ENCODE results near the gene KCNQ4. TPM values are rescaled to one million over a fixed set of nuclear protein-coding genes. Genes with fewer than 3 reads are reported as not detected.

The KCNQ4 gene
- total and polyA plus RNA-seq, 2 experiments from 2014 or later, result 1.3 to 3.0 TPM

DNA sequence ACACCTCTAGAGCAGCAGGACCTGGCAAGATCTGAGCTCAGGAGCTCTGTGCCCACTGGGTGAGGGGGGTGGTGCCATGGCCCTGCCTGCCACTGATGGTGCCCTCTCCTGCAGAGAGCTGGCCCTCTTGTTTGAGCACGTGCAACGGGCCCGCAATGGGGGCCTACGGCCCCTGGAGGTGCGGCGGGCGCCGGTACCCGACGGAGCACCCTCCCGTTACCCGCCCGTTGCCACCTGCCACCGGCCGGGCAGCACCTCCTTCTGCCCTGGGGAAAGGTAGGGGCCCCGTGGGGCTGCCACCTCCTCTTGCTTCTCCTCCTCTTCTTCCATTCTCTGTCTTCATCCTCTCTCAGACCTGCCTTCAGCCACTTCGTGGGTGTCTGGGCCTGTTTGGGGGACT is 40.4 kb downstream of the KCNQ4 start:
- no peak overlapping the region for H3K27ac ChIP-seq (ENCODE audit: low read depth)
- no peak overlapping the region for H3K4me3 Mint-ChIP-seq
- H3K9me2 ChIP-seq (ENCODE audit: insufficient read depth), result no peaks in the 10 kb centered on the region
- no peak for ATAC-seq
- no peak overlapping the region; the same call in 1 of the 2 replicates for H3K27ac Mint-ChIP-seq
- no peaks in the 10 kb centered on the region for H3K79me2 ChIP-seq (replicated peaks; ENCODE audit: insufficient read depth)
- no peak overlapping the region for H3K4me3 ChIP-seq
- H2AFZ ChIP-seq, result no peak overlapping the region
- no peaks in the 10 kb centered on the region for H3K36me3 ChIP-seq (ENCODE audit: insufficient read depth)
- no peaks in the 10 kb centered on the region; the same call in 2 of the 3 replicates for H3K9me3 Mint-ChIP-seq
- no peak for DNase-seq (ENCODE audit: low spot score)
- no peak for TF ChIP-seq JUNB (IDR thresholded peaks at IDR 0.05; ENCODE audit: unreplicated experiment)
- TF ChIP-seq, protein P1, sequence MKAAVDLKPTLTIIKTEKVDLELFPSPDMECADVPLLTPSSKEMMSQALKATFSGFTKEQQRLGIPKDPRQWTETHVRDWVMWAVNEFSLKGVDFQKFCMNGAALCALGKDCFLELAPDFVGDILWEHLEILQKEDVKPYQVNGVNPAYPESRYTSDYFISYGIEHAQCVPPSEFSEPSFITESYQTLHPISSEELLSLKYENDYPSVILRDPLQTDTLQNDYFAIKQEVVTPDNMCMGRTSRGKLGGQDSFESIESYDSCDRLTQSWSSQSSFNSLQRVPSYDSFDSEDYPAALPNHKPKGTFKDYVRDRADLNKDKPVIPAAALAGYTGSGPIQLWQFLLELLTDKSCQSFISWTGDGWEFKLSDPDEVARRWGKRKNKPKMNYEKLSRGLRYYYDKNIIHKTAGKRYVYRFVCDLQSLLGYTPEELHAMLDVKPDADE (IDR thresholded peaks at IDR 0.05), result no peak
- TF ChIP-seq CREB1 (CRISPR knock-in tag; IDR thresholded peaks at IDR 0.05; ENCODE audit: low read depth), result no peak
- TF ChIP-seq EZH2phosphoT487 (IDR thresholded peaks at IDR 0.05; ENCODE audit: unreplicated experiment), result no peak
- TF ChIP-seq, protein P2, sequence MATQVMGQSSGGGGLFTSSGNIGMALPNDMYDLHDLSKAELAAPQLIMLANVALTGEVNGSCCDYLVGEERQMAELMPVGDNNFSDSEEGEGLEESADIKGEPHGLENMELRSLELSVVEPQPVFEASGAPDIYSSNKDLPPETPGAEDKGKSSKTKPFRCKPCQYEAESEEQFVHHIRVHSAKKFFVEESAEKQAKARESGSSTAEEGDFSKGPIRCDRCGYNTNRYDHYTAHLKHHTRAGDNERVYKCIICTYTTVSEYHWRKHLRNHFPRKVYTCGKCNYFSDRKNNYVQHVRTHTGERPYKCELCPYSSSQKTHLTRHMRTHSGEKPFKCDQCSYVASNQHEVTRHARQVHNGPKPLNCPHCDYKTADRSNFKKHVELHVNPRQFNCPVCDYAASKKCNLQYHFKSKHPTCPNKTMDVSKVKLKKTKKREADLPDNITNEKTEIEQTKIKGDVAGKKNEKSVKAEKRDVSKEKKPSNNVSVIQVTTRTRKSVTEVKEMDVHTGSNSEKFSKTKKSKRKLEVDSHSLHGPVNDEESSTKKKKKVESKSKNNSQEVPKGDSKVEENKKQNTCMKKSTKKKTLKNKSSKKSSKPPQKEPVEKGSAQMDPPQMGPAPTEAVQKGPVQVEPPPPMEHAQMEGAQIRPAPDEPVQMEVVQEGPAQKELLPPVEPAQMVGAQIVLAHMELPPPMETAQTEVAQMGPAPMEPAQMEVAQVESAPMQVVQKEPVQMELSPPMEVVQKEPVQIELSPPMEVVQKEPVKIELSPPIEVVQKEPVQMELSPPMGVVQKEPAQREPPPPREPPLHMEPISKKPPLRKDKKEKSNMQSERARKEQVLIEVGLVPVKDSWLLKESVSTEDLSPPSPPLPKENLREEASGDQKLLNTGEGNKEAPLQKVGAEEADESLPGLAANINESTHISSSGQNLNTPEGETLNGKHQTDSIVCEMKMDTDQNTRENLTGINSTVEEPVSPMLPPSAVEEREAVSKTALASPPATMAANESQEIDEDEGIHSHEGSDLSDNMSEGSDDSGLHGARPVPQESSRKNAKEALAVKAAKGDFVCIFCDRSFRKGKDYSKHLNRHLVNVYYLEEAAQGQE (IDR thresholded peaks at IDR 0.05; ENCODE audit: unreplicated experiment), result no peak
- TF ChIP-seq STAT1 (IDR thresholded peaks at IDR 0.05; ENCODE audit: unreplicated experiment), result no peak
- no peak for TF ChIP-seq POLR2AphosphoS5 (IDR thresholded peaks at IDR 0.05; ENCODE audit: low read depth)
- TF ChIP-seq, protein P3, sequence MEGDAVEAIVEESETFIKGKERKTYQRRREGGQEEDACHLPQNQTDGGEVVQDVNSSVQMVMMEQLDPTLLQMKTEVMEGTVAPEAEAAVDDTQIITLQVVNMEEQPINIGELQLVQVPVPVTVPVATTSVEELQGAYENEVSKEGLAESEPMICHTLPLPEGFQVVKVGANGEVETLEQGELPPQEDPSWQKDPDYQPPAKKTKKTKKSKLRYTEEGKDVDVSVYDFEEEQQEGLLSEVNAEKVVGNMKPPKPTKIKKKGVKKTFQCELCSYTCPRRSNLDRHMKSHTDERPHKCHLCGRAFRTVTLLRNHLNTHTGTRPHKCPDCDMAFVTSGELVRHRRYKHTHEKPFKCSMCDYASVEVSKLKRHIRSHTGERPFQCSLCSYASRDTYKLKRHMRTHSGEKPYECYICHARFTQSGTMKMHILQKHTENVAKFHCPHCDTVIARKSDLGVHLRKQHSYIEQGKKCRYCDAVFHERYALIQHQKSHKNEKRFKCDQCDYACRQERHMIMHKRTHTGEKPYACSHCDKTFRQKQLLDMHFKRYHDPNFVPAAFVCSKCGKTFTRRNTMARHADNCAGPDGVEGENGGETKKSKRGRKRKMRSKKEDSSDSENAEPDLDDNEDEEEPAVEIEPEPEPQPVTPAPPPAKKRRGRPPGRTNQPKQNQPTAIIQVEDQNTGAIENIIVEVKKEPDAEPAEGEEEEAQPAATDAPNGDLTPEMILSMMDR (conservative IDR thresholded peaks at IDR 0.05; ENCODE audit: low read depth in 2 of 2), result no peak
- TF ChIP-seq, protein P4, sequence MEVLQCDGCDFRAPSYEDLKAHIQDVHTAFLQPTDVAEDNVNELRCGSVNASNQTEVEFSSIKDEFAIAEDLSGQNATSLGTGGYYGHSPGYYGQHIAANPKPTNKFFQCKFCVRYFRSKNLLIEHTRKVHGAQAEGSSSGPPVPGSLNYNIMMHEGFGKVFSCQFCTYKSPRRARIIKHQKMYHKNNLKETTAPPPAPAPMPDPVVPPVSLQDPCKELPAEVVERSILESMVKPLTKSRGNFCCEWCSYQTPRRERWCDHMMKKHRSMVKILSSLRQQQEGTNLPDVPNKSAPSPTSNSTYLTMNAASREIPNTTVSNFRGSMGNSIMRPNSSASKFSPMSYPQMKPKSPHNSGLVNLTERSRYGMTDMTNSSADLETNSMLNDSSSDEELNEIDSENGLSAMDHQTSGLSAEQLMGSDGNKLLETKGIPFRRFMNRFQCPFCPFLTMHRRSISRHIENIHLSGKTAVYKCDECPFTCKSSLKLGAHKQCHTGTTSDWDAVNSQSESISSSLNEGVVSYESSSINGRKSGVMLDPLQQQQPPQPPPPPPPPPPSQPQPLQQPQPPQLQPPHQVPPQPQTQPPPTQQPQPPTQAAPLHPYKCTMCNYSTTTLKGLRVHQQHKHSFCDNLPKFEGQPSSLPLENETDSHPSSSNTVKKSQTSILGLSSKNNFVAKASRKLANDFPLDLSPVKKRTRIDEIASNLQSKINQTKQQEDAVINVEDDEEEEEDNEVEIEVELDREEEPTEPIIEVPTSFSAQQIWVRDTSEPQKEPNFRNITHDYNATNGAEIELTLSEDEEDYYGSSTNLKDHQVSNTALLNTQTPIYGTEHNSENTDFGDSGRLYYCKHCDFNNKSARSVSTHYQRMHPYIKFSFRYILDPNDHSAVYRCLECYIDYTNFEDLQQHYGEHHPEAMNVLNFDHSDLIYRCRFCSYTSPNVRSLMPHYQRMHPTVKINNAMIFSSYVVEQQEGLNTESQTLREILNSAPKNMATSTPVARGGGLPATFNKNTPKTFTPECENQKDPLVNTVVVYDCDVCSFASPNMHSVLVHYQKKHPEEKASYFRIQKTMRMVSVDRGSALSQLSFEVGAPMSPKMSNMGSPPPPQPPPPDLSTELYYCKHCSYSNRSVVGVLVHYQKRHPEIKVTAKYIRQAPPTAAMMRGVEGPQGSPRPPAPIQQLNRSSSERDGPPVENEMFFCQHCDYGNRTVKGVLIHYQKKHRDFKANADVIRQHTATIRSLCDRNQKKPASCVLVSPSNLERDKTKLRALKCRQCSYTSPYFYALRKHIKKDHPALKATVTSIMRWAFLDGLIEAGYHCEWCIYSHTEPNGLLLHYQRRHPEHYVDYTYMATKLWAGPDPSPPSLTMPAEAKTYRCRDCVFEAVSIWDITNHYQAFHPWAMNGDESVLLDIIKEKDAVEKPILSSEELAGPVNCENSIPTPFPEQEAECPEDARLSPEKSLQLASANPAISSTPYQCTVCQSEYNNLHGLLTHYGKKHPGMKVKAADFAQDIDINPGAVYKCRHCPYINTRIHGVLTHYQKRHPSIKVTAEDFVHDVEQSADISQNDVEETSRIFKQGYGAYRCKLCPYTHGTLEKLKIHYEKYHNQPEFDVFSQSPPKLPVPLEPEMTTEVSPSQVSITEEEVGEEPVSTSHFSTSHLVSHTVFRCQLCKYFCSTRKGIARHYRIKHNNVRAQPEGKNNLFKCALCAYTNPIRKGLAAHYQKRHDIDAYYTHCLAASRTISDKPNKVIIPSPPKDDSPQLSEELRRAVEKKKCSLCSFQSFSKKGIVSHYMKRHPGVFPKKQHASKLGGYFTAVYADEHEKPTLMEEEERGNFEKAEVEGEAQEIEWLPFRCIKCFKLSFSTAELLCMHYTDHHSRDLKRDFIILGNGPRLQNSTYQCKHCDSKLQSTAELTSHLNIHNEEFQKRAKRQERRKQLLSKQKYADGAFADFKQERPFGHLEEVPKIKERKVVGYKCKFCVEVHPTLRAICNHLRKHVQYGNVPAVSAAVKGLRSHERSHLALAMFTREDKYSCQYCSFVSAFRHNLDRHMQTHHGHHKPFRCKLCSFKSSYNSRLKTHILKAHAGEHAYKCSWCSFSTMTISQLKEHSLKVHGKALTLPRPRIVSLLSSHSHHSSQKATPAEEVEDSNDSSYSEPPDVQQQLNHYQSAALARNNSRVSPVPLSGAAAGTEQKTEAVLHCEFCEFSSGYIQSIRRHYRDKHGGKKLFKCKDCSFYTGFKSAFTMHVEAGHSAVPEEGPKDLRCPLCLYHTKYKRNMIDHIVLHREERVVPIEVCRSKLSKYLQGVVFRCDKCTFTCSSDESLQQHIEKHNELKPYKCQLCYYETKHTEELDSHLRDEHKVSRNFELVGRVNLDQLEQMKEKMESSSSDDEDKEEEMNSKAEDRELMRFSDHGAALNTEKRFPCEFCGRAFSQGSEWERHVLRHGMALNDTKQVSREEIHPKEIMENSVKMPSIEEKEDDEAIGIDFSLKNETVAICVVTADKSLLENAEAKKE (CRISPR knock-in tag; IDR thresholded peaks at IDR 0.05), result no peak
- no peak for TF ChIP-seq NANOG (IDR thresholded peaks at IDR 0.05; ENCODE audit: borderline replicate concordance)
- TF ChIP-seq ZNF114 (CRISPR knock-in tag; IDR thresholded peaks at IDR 0.05), result no peak
- TF ChIP-seq EZH2 (IDR thresholded peaks at IDR 0.05; ENCODE audit: low read depth, unreplicated experiment), result no peak
- TF ChIP-seq ZNF331 (CRISPR knock-in tag; IDR thresholded peaks at IDR 0.05; ENCODE audit: low read depth), result no peak
- peaks cover 5% of the 10 kb centered on the region; the same call in 1 of the 2 replicates for H3K27me3 ChIP-seq (ENCODE audit: insufficient read depth)
- no peaks in the 10 kb centered on the region for H4K20me1 ChIP-seq (replicated peaks; ENCODE audit: insufficient read depth)
- peaks cover 26% of the 10 kb centered on the region for H3K4me1 Mint-ChIP-seq
- H3K36me3 Mint-ChIP-seq (ENCODE audit: low read depth), result no peaks in the 10 kb centered on the region; the same call in 2 of the 3 replicates
- no peaks in the 10 kb centered on the region for H3F3A ChIP-seq (replicated peaks; ENCODE audit: low read depth)
- H3K4me2 ChIP-seq, result no peak overlapping the region
- H3K4me1 ChIP-seq (ENCODE audit: insufficient read depth), result peaks cover 15% of the 10 kb centered on the region
- H3K27me3 Mint-ChIP-seq (ENCODE audit: insufficient read depth, low read depth, poor library complexity), result peaks cover 18% of the 10 kb centered on the region

Data from GM23338 (cell line).